Airway epithelial cell (primary cell): ENCODE measurements around the gene FCGR2B. TPM values are rescaled to one million over a fixed set of nuclear protein-coding genes. Genes with fewer than 3 reads are reported as not detected.

ENCODE experiments used
- total RNA-seq: library from RNA; depleted of rRNA; stranded (reverse); fragments of >200 nt; gene quantifications from 2 replicates; pipeline ENCODE4 v1.2.3, GENCODE V29; 2015

The FCGR2B gene
- total RNA-seq = not detected in 2 replicates

GRCh38 chr1:161662684-161663339, at the start of gene FCGR2B:
Gene FCGR2B, plus strand, starts transcription at chr1:161663143. Its CDS starts 99 bp downstream, at chr1:161663242.

GRCh38 chr1:161631076-161631475, 31.9 kb upstream of the FCGR2B start, which contains the start of gene FCGR3B:
Gene FCGR3B, minus strand, starts transcription at chr1:161631176. Its CDS starts 82 bp downstream, at chr1:161631094.

GRCh38 chr1:161706482-161707347, 43.8 kb downstream of the FCGR2B start, which contains the start of gene FCRLA:
Gene FCRLA, plus strand, starts transcription at chr1:161707229. Its CDS starts 36 bp downstream, at chr1:161707265.

GRCh38 chr1:161720956-161721737, 58.2 kb downstream of the FCGR2B start, which contains the start of gene FCRLB:
Gene FCRLB, plus strand, starts transcription at chr1:161721544. Its CDS starts 1,129 bp downstream, at chr1:161722673.

Other genes with a start within 250 kb of the FCGR2B start
- 0.35 TPM in 1 of 2 replicates, not detected in the other for gene FCGR2A, start 157.7 kb upstream of the FCGR2B start, total RNA-seq
- gene HSPA6, start 138.6 kb upstream of the FCGR2B start, total RNA-seq = 0.19 and 0.21 TPM in 2 replicates
- not detected in 2 replicates for gene FCGR3A, start 113.3 kb upstream of the FCGR2B start, total RNA-seq
- gene FCGR3B, start 32.0 kb upstream of the FCGR2B start, total RNA-seq = not detected in 2 replicates
- 0.21 TPM in 1 of 2 replicates, not detected in the other for gene FCRLA, start 44.1 kb downstream of the FCGR2B start, total RNA-seq
- 1.6 and 2.7 TPM in 2 replicates for gene FCRLB, start 58.4 kb downstream of the FCGR2B start, total RNA-seq
- gene DUSP12, start 86.6 kb downstream of the FCGR2B start, total RNA-seq = 22.7 and 24.1 TPM in 2 replicates
- gene ATF6, start 103.2 kb downstream of the FCGR2B start, total RNA-seq = 12.4 and 17.0 TPM in 2 replicates